H1 (cell line): ENCODE data around the gene ARHGAP26. TPM values are rescaled to one million over a fixed set of nuclear protein-coding genes. Genes with fewer than 3 reads are reported as not detected.

Experiments used
- CTCF ChIA-PET: fragments of 300-600 bp; sonication (Branson Sonifier 250); formaldehyde crosslinking; loops from one replicate; lab custom pipeline; 2021; ENCODE audit not compliant: partially characterized antibody; lab: Charles Lee
- POLR2A ChIA-PET: fragments of 300-600 bp; sonication (Branson Sonifier 250); formaldehyde crosslinking; loops from one replicate; lab custom pipeline; 2021; ENCODE audit warnings: inconsistent platforms; ENCODE audit not compliant: partially characterized antibody; lab: Charles Lee
- DNase-seq, 2 experiments: peaks; one replicate each; pipeline versions ENCODE4 v3.0.0 to v3.0.0-alpha.2; 2010 to 2022; ENCODE audit warnings: low spot score in 2 of 2, low read depth in 1 of 2, mixed read lengths in 1 of 2
- FAIRE-seq: peaks from 2 replicates; lab custom pipeline; 2011; peaks lifted over from hg19 to GRCh38; lab: Jason Lieb, UNC
- H2AFZ ChIP-seq: 2 replicates; pipeline ENCODE4 v1.8.1; 2012; ENCODE audit warnings: low read length, inconsistent platforms
- H2AK5ac ChIP-seq: 2 replicates; pipeline ENCODE4 v1.6.1; 2013; ENCODE audit warnings: low read depth, low read length
- H2BK120ac ChIP-seq: replicated peaks from 2 replicates; pipeline ENCODE3; 2013; ENCODE audit warnings: low read depth, low read length, inconsistent platforms
- H2BK12ac ChIP-seq: 2 replicates; pipeline ENCODE4 v1.6.1; 2013; ENCODE audit warnings: low read depth, low read length
- H2BK15ac ChIP-seq: 2 replicates; pipeline ENCODE4 v1.6.1; 2013; ENCODE audit warnings: low read length
- H2BK20ac ChIP-seq: 2 replicates; pipeline ENCODE4 v1.6.1; 2013; ENCODE audit warnings: low read length
- H2BK5ac ChIP-seq: 2 replicates; pipeline ENCODE4 v1.6.1; 2013; ENCODE audit warnings: low read depth, low read length
- H3K14ac ChIP-seq: 2 replicates; pipeline ENCODE4 v1.6.1; 2013; ENCODE audit warnings: inconsistent platforms; ENCODE audit not compliant: insufficient read length
- H3K18ac ChIP-seq: 2 replicates; pipeline ENCODE4 v1.6.1; 2013; ENCODE audit warnings: low read length; ENCODE audit errors: extremely low read depth
- H3K23ac ChIP-seq: 2 replicates; pipeline ENCODE4 v1.6.1; 2013; ENCODE audit warnings: inconsistent platforms; ENCODE audit not compliant: insufficient read length
- H3K23me2 ChIP-seq: 2 replicates; pipeline ENCODE4 v1.6.1; 2013; ENCODE audit warnings: low read depth, low read length
- H3K27ac ChIP-seq: 2 replicates; pipeline ENCODE4 v1.6.1; 2011; ENCODE audit warnings: low read depth, low read length, inconsistent platforms
- H3K27me3 ChIP-seq, 4 experiments: replicated peaks in 1 of 4; 1 replicate in 1 of 4; 2 replicates in 3 of 4; pipeline versions ENCODE4 v1.6.1 to v1.8.1; 2011 to 2013; ENCODE audit warnings: low read length in 3 of 4, mild to moderate bottlenecking in 3 of 4, inconsistent platforms in 2 of 4, mixed read lengths in 2 of 4, moderate library complexity in 1 of 4; ENCODE audit not compliant: control insufficient read depth in 3 of 4, insufficient read depth in 3 of 4; ENCODE audit errors: extremely low read depth in 1 of 4
- H3K36me3 ChIP-seq, 4 experiments: 2 replicates each; pipeline versions ENCODE4 v1.6.1 to v1.8.1; 2011 to 2013; ENCODE audit warnings: mild to moderate bottlenecking in 4 of 4, low read length in 3 of 4, moderate library complexity in 2 of 4, control low read depth in 1 of 4, inconsistent platforms in 1 of 4; ENCODE audit not compliant: insufficient read depth in 4 of 4, control insufficient read depth in 2 of 4
- H3K4ac ChIP-seq: replicated peaks from 2 replicates; pipeline ENCODE3; 2013; ENCODE audit warnings: low read length, low read depth, mixed read lengths, inconsistent platforms; ENCODE audit not compliant: insufficient read length
- H3K4me1 ChIP-seq, 4 experiments: replicated peaks in 1 of 4; 1 replicate in 1 of 4; 2 replicates in 3 of 4; pipeline versions ENCODE4 v1.6.1 to v1.8.1; 2011 to 2013; ENCODE audit warnings: low read length in 3 of 4, inconsistent platforms in 2 of 4, mixed read lengths in 1 of 4; ENCODE audit not compliant: insufficient read depth in 4 of 4, control insufficient read depth in 3 of 4
- H3K4me2 ChIP-seq, 2 experiments: 2 replicates each; pipeline versions ENCODE4 v1.6.1 to v1.8.1; 2011 to 2013; ENCODE audit warnings: low read depth in 2 of 2, low read length in 2 of 2, control low read depth in 1 of 2, inconsistent platforms in 1 of 2, mild to moderate bottlenecking in 1 of 2; ENCODE audit not compliant: insufficient read depth in 1 of 2
- H3K4me3 ChIP-seq, 4 experiments: fragments of 200-600, 300-600 bp in 1 of 4; sonication (generic), shearing (Covaris generic), sonication (Bioruptor Twin) in 1 of 4; 2 replicates each; pipeline versions ENCODE4 v1.5.1 to v1.8.1; 2011 to 2016; ENCODE audit warnings: low read length in 4 of 4, low read depth in 3 of 4, control low read depth in 2 of 4, inconsistent platforms in 2 of 4, mild to moderate bottlenecking in 2 of 4, mixed read lengths in 1 of 4, moderate library complexity in 1 of 4; ENCODE audit not compliant: insufficient read depth in 2 of 4; ENCODE audit errors: extremely low read depth in 1 of 4
- H3K56ac ChIP-seq: replicated peaks from 2 replicates; pipeline ENCODE3; 2013; ENCODE audit warnings: low read depth, mild to moderate bottlenecking, mixed read lengths, low read length, inconsistent platforms; ENCODE audit not compliant: insufficient read length
- H3K79me1 ChIP-seq: 2 replicates; pipeline ENCODE4 v1.6.1; 2013; ENCODE audit warnings: low read depth, low read length, control low read depth
- H3K79me2 ChIP-seq, 2 experiments: 2 replicates each; pipeline versions ENCODE4 v1.6.1 to v1.8.1; 2012 to 2013; ENCODE audit warnings: low read length in 2 of 2, mild to moderate bottlenecking in 2 of 2, inconsistent platforms in 1 of 2; ENCODE audit not compliant: insufficient read depth in 2 of 2, control insufficient read depth in 1 of 2
- H3K9ac ChIP-seq, 4 experiments: replicated peaks in 1 of 4; 1 replicate in 1 of 4; 2 replicates in 3 of 4; pipeline versions ENCODE4 v1.6.1 to v1.8.1; 2011 to 2013; ENCODE audit warnings: low read depth in 3 of 4, low read length in 3 of 4, control low read depth in 2 of 4, mild to moderate bottlenecking in 2 of 4, moderate library complexity in 2 of 4, inconsistent platforms in 1 of 4; ENCODE audit errors: extremely low read depth in 1 of 4
- H3K9me3 ChIP-seq, 2 experiments: 2 replicates each; pipeline versions ENCODE4 v1.6.1 to v1.8.1; 2012 to 2013; ENCODE audit warnings: mild to moderate bottlenecking in 2 of 2, moderate library complexity in 2 of 2, control low read depth in 1 of 2, inconsistent platforms in 1 of 2, low read depth in 1 of 2, low read length in 1 of 2, mixed read lengths in 1 of 2; ENCODE audit not compliant: insufficient read depth in 2 of 2
- H4K20me1 ChIP-seq, 2 experiments: replicated peaks in 1 of 2; 2 replicates each; pipeline versions ENCODE3 to v1.8.1; 2011 to 2013; ENCODE audit warnings: inconsistent platforms in 2 of 2, low read length in 2 of 2, mild to moderate bottlenecking in 1 of 2; ENCODE audit not compliant: insufficient read depth in 2 of 2, control insufficient read depth in 1 of 2
- H4K5ac ChIP-seq: 2 replicates; pipeline ENCODE4 v1.6.1; 2013; ENCODE audit warnings: low read length, low read depth, mixed read lengths, inconsistent platforms; ENCODE audit not compliant: insufficient read length
- H4K8ac ChIP-seq: 2 replicates; pipeline ENCODE4 v1.8.0; 2013; ENCODE audit warnings: mild to moderate bottlenecking, moderate library complexity, low read length, inconsistent platforms; ENCODE audit not compliant: insufficient read depth; ENCODE audit errors: extremely low read depth
- H4K91ac ChIP-seq: replicated peaks from 2 replicates; pipeline ENCODE3; 2013; ENCODE audit warnings: low read length, mixed read lengths, inconsistent platforms; ENCODE audit not compliant: insufficient read length
- EP300 ChIP-seq, 2 experiments: IDR thresholded peaks; 1 replicate in 1 of 2; 2 replicates in 1 of 2; pipeline ENCODE4 v1.6.1; 2011 to 2012; ENCODE audit warnings: low read depth in 2 of 2, low read length in 2 of 2, mild to moderate bottlenecking in 2 of 2, borderline replicate concordance in 1 of 2, inconsistent platforms in 1 of 2, moderate library complexity in 1 of 2
- HDAC2 ChIP-seq, 2 experiments: fragments of 300-600 bp in 1 of 2; sonication (generic) in 1 of 2; IDR thresholded peaks; 2 replicates each; pipeline ENCODE4 v1.6.1; 2011 to 2012; ENCODE audit warnings: low read depth in 2 of 2, low read length in 2 of 2, mild to moderate bottlenecking in 2 of 2, moderate library complexity in 2 of 2, borderline replicate concordance in 1 of 2, inconsistent platforms in 1 of 2
- NANOG ChIP-seq: IDR thresholded peaks from 2 replicates; pipeline ENCODE4 v1.6.1; 2011; ENCODE audit warnings: low read length, low read depth, mild to moderate bottlenecking, inconsistent platforms; ENCODE audit not compliant: insufficient read depth, poor library complexity, severe bottlenecking
- SIN3A ChIP-seq, 2 experiments: IDR thresholded peaks in 1 of 2; conservative IDR thresholded peaks in 1 of 2; 2 replicates each; pipeline ENCODE4 v1.6.1; 2011 to 2012; ENCODE audit warnings: low read length in 2 of 2, improper control_type of control experiment in 1 of 2, low read depth in 1 of 2, mild to moderate bottlenecking in 1 of 2
- SP1 ChIP-seq: IDR thresholded peaks from 2 replicates; pipeline ENCODE4 v1.6.1; 2011; ENCODE audit warnings: low read depth, low read length
- SP2 ChIP-seq: IDR thresholded peaks from 2 replicates; pipeline ENCODE4 v1.6.1; 2012; ENCODE audit warnings: mild to moderate bottlenecking, low read length, inconsistent platforms
- WGBS, 2 experiments: shearing (Covaris generic) in 1 of 2; methylation state at CpG; one replicate each; pipeline versions ENCODE4 v1.1.6 to v1.1.7; 2013 to 2015; ENCODE audit warnings: low lambda C conversion rate in 2 of 2, mixed read lengths in 2 of 2, inconsistent platforms in 1 of 2, low coverage in 1 of 2, missing lambda C conversion rate in 1 of 2; ENCODE audit not compliant: insufficient replicate concordance in 2 of 2, insufficient coverage in 1 of 2, insufficient read length in 1 of 2; ENCODE audit errors: extremely low coverage in 1 of 2, missing lambda C conversion rate in 1 of 2; 5-methylcytosine and 5-hydroxymethylcytosine counted together
- polyA plus RNA-seq, 7 experiments: library from polyadenylated mRNA; depleted of rRNA in 3 of 7; stranded (reverse) in 5 of 7; unstranded in 2 of 7; fragments of >200 nt in 5 of 7; fragments of 200-250 nt in 2 of 7; gene quantifications; 1 replicate in 5 of 7; 2 replicates in 1 of 7; 4 replicates in 1 of 7; pipeline versions ENCODE4 v1.2.1 to v1.2.3, GENCODE V29; 2011 to 2013; ENCODE audit warnings: missing spikeins in 2 of 7, mixed read lengths in 2 of 7
- total RNA-seq: library from RNA; stranded (reverse); fragmentation: NEBNext Ultra II Directional; extraction: Animal tissue kit (Norgen Biotek cat#: 25700); gene quantifications from 2 replicates; pipeline ENCODE4 v1.2.1, GENCODE V29; 2021
- TF ChIP-seq, protein P1 (sequence below): IDR thresholded peaks from 2 replicates; pipeline ENCODE4 v1.6.1; 2011; ENCODE audit warnings: low read length, improper control_type of control experiment
- TF ChIP-seq, protein P2 (sequence below): IDR thresholded peaks from 2 replicates; pipeline ENCODE4 v1.6.1; 2012; ENCODE audit warnings: inconsistent platforms

The ARHGAP26 gene
- total and polyA plus RNA-seq, 2 of the 8 experiments (the other 6 are each of a cell fraction or from before 2014, with no cell fraction given) = 7.1 to 24.8 TPM

DNA sequence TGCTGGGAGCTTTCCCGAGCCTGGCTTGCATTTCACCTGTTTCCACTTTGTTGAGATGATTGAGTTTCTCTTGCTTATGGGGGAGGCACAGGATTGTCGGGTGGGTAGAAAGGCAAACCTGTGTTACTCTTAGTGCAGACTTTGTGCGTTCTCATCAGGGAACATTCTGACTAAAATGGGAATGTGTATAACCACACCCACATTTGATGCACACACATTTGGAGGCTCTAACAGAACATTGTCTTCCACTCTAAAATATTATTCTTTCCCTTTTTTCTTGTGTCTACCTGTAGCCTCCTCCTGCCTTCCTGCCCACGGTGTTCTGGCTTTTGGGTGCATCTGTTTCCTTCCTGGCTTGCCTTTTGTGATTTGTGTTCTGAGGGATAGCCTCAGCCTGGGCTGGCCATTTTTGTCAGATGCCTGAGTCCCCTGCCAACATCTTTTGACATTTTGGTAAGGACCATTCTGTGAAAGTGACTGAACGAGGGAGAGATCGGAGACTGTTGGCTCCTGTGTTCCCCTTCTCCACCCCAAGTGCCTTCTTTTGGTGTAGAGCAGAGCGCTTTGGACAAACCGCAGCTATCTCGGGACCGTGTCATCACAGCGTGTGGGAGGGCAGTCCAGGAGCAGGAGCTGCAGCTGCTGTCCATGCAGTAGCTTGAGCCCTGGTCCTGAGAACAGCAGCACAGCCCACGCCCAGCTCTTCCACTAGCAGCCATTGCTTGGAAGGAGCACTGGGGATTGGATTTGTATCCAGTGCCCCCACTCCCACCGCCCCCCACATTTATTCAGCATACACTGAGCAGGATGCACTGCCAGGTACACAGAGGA is 101.4 kb downstream of the ARHGAP26 start:
- Histone ChIP-seq H2AK5ac (no peak overlapping the region), H3K23ac (no peak overlapping the region), H3K18ac (no peak overlapping the region), H2BK12ac (peak overlapping the region; percentile 42; the same call in 1 of the 2 replicates), H3K79me1 (peaks cover 8% of the 10 kb centered on the region), H2AFZ (no peak overlapping the region), H2BK120ac (no peak overlapping the region), H3K14ac (no peak overlapping the region), H4K5ac (no peak overlapping the region), H4K8ac (no peak overlapping the region), H2BK5ac (peak overlapping the region; percentile 21; the same call in 1 of the 2 replicates), H3K27me3 (no peaks in the 10 kb centered on the region), H3K27ac (no peak overlapping the region), H4K20me1 (no peaks in the 10 kb centered on the region), H3K56ac (no peak overlapping the region), H2BK15ac (no peak overlapping the region), H3K9ac (no peak overlapping the region; a peak in 1 of 7 replicates), H2BK20ac (0 out of 2 replicates have a peak overlapping the region, but pooled peaks have one; percentile 40), H3K4me3 (no peak overlapping the region), H3K4ac (no peak overlapping the region), H3K23me2 (no peaks in the 10 kb centered on the region), H3K4me2 (no peak overlapping the region), H3K4me1 (peaks cover 3 to 11% (median 6%) of the 10 kb centered on the region in 4 experiments; a peak in 6 of 7 replicates), H3K9me3 (no peaks in the 10 kb centered on the region), H3K79me2 (peaks cover 3 to 12% of the 10 kb centered on the region in 2 experiments; a peak in 3 of 4 replicates), H3K36me3 (no peaks in the 10 kb centered on the region), H4K91ac (no peak overlapping the region)
- ChIA-PET CTCF (interaction anchor here (0.5 to 26.2 kb wide), 17 partner anchors 8 to 173 kb away, joined by 3 to 632 read pairs (median 4); partner anchors contain the start of gene ARHGAP26), POLR2A (interaction anchor here (1.6 to 2.6 kb wide), 2 partner anchors 9 to 168 kb away, joined by 4 to 8 read pairs; no protein-coding TSS in a partner anchor)
- no peak for DNase-seq
- FAIRE-seq = no peak
- 86% methylated on average over 11 of the region's 13 CpGs; no CpG with 5 or more reads in 1 of the 2 experiments for WGBS, 2 experiments
- TF ChIP-seq SP1 (no peak), SP2 (no peak), SIN3A (conservative IDR thresholded peaks at IDR 0.05 in 1 of 2, IDR thresholded peaks at IDR 0.05 in 1 of 2; ENCODE audit: low read depth in 1 of 2, low read length in 2 of 2) (no peak), EP300 (IDR thresholded peaks at IDR 0.05; ENCODE audit: borderline replicate concordance in 1 of 2, low read depth in 2 of 2, low read length in 2 of 2) (no peak), NANOG (no peak), HDAC2 (IDR thresholded peaks at IDR 0.05; ENCODE audit: borderline replicate concordance in 1 of 2, low read depth in 2 of 2, low read length in 2 of 2) (no peak)
- TF ChIP-seq, protein P1, sequence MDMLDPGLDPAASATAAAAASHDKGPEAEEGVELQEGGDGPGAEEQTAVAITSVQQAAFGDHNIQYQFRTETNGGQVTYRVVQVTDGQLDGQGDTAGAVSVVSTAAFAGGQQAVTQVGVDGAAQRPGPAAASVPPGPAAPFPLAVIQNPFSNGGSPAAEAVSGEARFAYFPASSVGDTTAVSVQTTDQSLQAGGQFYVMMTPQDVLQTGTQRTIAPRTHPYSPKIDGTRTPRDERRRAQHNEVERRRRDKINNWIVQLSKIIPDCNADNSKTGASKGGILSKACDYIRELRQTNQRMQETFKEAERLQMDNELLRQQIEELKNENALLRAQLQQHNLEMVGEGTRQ = no peak
- TF ChIP-seq, protein P2, sequence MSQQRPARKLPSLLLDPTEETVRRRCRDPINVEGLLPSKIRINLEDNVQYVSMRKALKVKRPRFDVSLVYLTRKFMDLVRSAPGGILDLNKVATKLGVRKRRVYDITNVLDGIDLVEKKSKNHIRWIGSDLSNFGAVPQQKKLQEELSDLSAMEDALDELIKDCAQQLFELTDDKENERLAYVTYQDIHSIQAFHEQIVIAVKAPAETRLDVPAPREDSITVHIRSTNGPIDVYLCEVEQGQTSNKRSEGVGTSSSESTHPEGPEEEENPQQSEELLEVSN = no peak
